ENCODE measurements around the gene TMOD1. TPM values are rescaled to one million over a fixed set of nuclear protein-coding genes. Genes with fewer than 3 reads are reported as not detected.
"Not testable (repeated sequence)": the region's sequence is repeated elsewhere in the genome, so short reads cannot be mapped to it uniquely, and the experiment has no call there.

Gene TMOD1
- 1 to 10 TPM; 1.6 to 5.8 (median 2.4) TPM for total RNA-seq
- 1 to 10 TPM; 2.4 to 4.0 (median 3.1) TPM for polyA plus RNA-seq
- long read RNA-seq, donor 1, transcript TMOD1-201 (10 exons, 3,343 nt) = major isoform, 7 of 13 reads
- long read RNA-seq, donor 1, partial matches to known transcripts = 6 of 13 reads
- long read RNA-seq, donor 1, other reads (novel, unspliced or antisense) = 0 of 13 reads
- long read RNA-seq, donor 2, transcript TMOD1-201 (10 exons, 3,343 nt) = major isoform, 10 of 10 reads
- long read RNA-seq, donor 2, partial matches to known transcripts = 0 of 10 reads
- long read RNA-seq, donor 2, other reads (novel, unspliced or antisense) = 0 of 10 reads

GRCh38 chr9:97501177-97501971 lies at the start of gene TMOD1:
Gene TMOD1 (plus strand): TSS chr9:97501666. CDS start chr9:97524189, 22,523 bp downstream.
- H3K27ac ChIP-seq = peak within 1 kb of the TSS in 1 of 8 donors; percentile 33
- TF ChIP-seq POLR2A (IDR thresholded peaks at IDR 0.05) = no peak
- no peak for TF ChIP-seq CTCF (IDR thresholded peaks at IDR 0.05 in 8 of 11, conservative IDR thresholded peaks at IDR 0.05 in 3 of 11)
- TF ChIP-seq POLR2AphosphoS5 (IDR thresholded peaks at IDR 0.05) = peak; percentile 27 to 51 (median 47)
- peaks cover 6 to 28% (median 22%) of the 10 kb centered on the region in 6 donors for H3K4me1 ChIP-seq
- H3K27me3 ChIP-seq (replicated peaks in 1 of 7) = peaks cover 0 to 81% (median 49%) of the 10 kb centered on the region in 7 donors
- intact Hi-C loops (cut with DNase I; ENCODE audit: low total_unique reads) = no loop called here
- peaks cover 0 to 9% (median 0%) of the 10 kb centered on the region in 8 donors for H3K9me3 ChIP-seq
- DNase-seq = peak; percentile 88
- H3K36me3 ChIP-seq = peaks cover 0 to 10% (median 7%) of the 10 kb centered on the region in 6 donors
- peak within 1 kb of the TSS; percentile 36 to 81 (median 58) for H3K4me3 ChIP-seq
- WGBS, 5 donors = 0 to 2% (median 1%) methylated on average over 15 to 87 of the region's 87 CpGs

- H3K4me3 ChIP-seq; DNase-seq; H3K27ac ChIP-seq; intact Hi-C loops (cut with DNase I; ENCODE audit: low total_unique reads); H3K9me3 ChIP-seq; H3K27me3 ChIP-seq (replicated peaks in 1 of 7); H3K4me1 ChIP-seq: not testable (repeated sequence)
- 89 to 98% (median 96%) methylated on average over 3 of the region's 3 CpGs for WGBS, 5 donors
- peaks cover 0 to 52% (median 7%) of the 10 kb centered on the region in 6 donors for H3K36me3 ChIP-seq
Observed at GRCh38 chr9:97453573-97453972, 47.9 kb upstream of the TMOD1 start.

- DNase-seq; intact Hi-C loops (cut with DNase I; ENCODE audit: low total_unique reads); H3K4me1 ChIP-seq; H3K27me3 ChIP-seq (replicated peaks in 1 of 7); H3K4me3 ChIP-seq; H3K27ac ChIP-seq; H3K9me3 ChIP-seq: not testable (repeated sequence)
- H3K36me3 ChIP-seq = peaks cover 0 to 48% (median 3%) of the 10 kb centered on the region in 6 donors
Observed at GRCh38 chr9:97456841-97457240, 44.6 kb upstream of the TMOD1 start.

GRCh38 chr9:97459326-97459725 lies 42.1 kb upstream of the TMOD1 start:
- DNase-seq = no peak
- Histone ChIP-seq H3K4me1 (no peaks in the 10 kb centered on the region), H3K36me3 (peaks cover 0 to 52% (median 5%) of the 10 kb centered on the region in 6 donors), H3K27me3 (replicated peaks in 1 of 7) (no peaks in the 10 kb centered on the region), H3K4me3 (no peak overlapping the region), H3K27ac (no peak overlapping the region), H3K9me3 (peaks cover 0 to 6% (median 0%) of the 10 kb centered on the region in 8 donors)
- TF ChIP-seq POLR2A (IDR thresholded peaks at IDR 0.05) (no peak), CTCF (IDR thresholded peaks at IDR 0.05 in 8 of 11, conservative IDR thresholded peaks at IDR 0.05 in 3 of 11) (no peak), POLR2AphosphoS5 (IDR thresholded peaks at IDR 0.05) (no peak)
- intact Hi-C loops (cut with DNase I; ENCODE audit: low total_unique reads) = no loop called here

- Histone ChIP-seq H3K9me3 (no peaks in the 10 kb centered on the region), H3K4me3 (no peak overlapping the region), H3K4me1 (no peaks in the 10 kb centered on the region), H3K27me3 (replicated peaks in 1 of 7) (no peaks in the 10 kb centered on the region), H3K36me3 (peaks cover 0 to 79% (median 13%) of the 10 kb centered on the region in 6 donors), H3K27ac (no peak overlapping the region)
- TF ChIP-seq CTCF (IDR thresholded peaks at IDR 0.05 in 8 of 11, conservative IDR thresholded peaks at IDR 0.05 in 3 of 11) = no peak
- no peak for TF ChIP-seq POLR2AphosphoS5 (IDR thresholded peaks at IDR 0.05)
- TF ChIP-seq POLR2A (IDR thresholded peaks at IDR 0.05) = no peak
- intact Hi-C loops (cut with DNase I; ENCODE audit: low total_unique reads) = no loop called here
- no peak for DNase-seq
- 87 to 100% (median 92%) methylated on average over 3 of the region's 3 CpGs for WGBS, 5 donors
Observed at GRCh38 chr9:97462159-97462558, 39.3 kb upstream of the TMOD1 start.
